Ishikawa (cell line): Measurements from ENCODE around the gene WWOX.

Experiments used
- CEBPB ChIP-seq: IDR thresholded peaks from 2 replicates; pipeline ENCODE4 v1.6.1; 2012
- CREB1 ChIP-seq: IDR thresholded peaks from 2 replicates; pipeline ENCODE4 v1.6.1; 2012; ENCODE audit warnings: low read depth
- EGR1 ChIP-seq: IDR thresholded peaks from 2 replicates; pipeline ENCODE4 v1.6.1; 2012
- EP300 ChIP-seq: IDR thresholded peaks from 2 replicates; pipeline ENCODE4 v1.6.1; 2012; ENCODE audit warnings: borderline replicate concordance
- FOXM1 ChIP-seq: IDR thresholded peaks from 2 replicates; pipeline ENCODE4 v1.6.1; 2012; ENCODE audit warnings: low read depth, borderline replicate concordance
- MAX ChIP-seq: IDR thresholded peaks from 2 replicates; pipeline ENCODE4 v1.6.1; 2012
- NFIC ChIP-seq: IDR thresholded peaks from 2 replicates; pipeline ENCODE4 v1.6.1; 2012
- RAD21 ChIP-seq: IDR thresholded peaks from 2 replicates; pipeline ENCODE4 v1.6.1; 2012; ENCODE audit warnings: low read depth
- REST ChIP-seq: IDR thresholded peaks from 2 replicates; pipeline ENCODE4 v1.6.1; 2012; ENCODE audit warnings: low read depth, mild to moderate bottlenecking
- TEAD4 ChIP-seq: IDR thresholded peaks from 2 replicates; pipeline ENCODE4 v1.6.1; 2012
- YY1 ChIP-seq: IDR thresholded peaks from 2 replicates; pipeline ENCODE4 v1.6.1; 2012; ENCODE audit warnings: low read depth
- ZBTB7A ChIP-seq: IDR thresholded peaks from 2 replicates; pipeline ENCODE4 v1.6.1; 2012; ENCODE audit warnings: low read depth

- TF ChIP-seq REST: no peak
- no peak for TF ChIP-seq MAX
- TF ChIP-seq NFIC: no peak
- no peak for TF ChIP-seq CREB1
- no peak for TF ChIP-seq RAD21
- TF ChIP-seq CEBPB: no peak
- no peak for TF ChIP-seq EP300
- no peak for TF ChIP-seq ZBTB7A
- TF ChIP-seq FOXM1: no peak
- TF ChIP-seq EGR1: no peak
- no peak for TF ChIP-seq YY1
- TF ChIP-seq TEAD4: no peak
These were observed 543.3 kb downstream of the WWOX start for GRCh38 chr16:78642621-78643285.
